MCF 10A (cell line): Measurements from ENCODE around the gene RELN. TPM values are rescaled to one million over a fixed set of nuclear protein-coding genes. Genes with fewer than 3 reads are reported as not detected.

Experiments used
- BruUV-seq: library from RNA; stranded (reverse); fragments of 400-500 nt; replicated peaks from 2 replicates; lab custom pipeline; 2021; lab: Mats Ljungman, UMichigan
- CTCF ChIA-PET: fragments of 300-600 bp; sonication (Branson Sonifier 250); formaldehyde crosslinking; extraction: SDS; loops from one replicate; lab custom pipeline; 2021; ENCODE audit warnings: antibody characterized with exemption, inconsistent platforms; lab: Yijun Ruan, JAX
- POLR2A ChIA-PET: fragments of 300-600, 350-650 bp; sonication (Branson Sonifier 250); formaldehyde crosslinking; extraction: SDS; loops from one replicate; lab custom pipeline; 2020; ENCODE audit warnings: antibody characterized with exemption, inconsistent platforms; lab: Yijun Ruan, JAX
- DNase-seq: peaks from one replicate; pipeline ENCODE4 v3.0.0-alpha.2; 2018; ENCODE audit not compliant: unreplicated experiment
- H3K27ac Mint-ChIP-seq: one replicate; pipeline ENCODE4 v1.8.0; 2022; ENCODE audit warnings: mild to moderate bottlenecking, low read depth, mixed read lengths; ENCODE audit not compliant: unreplicated experiment
- H3K27me3 Mint-ChIP-seq: one replicate; pipeline ENCODE4 v1.8.0; 2022; ENCODE audit warnings: mixed read lengths; ENCODE audit not compliant: insufficient read depth, unreplicated experiment
- H3K36me3 Mint-ChIP-seq: one replicate; pipeline ENCODE4 v1.8.0; 2022; ENCODE audit warnings: mild to moderate bottlenecking, moderate library complexity, mixed read lengths; ENCODE audit not compliant: insufficient read depth, unreplicated experiment
- H3K4me1 Mint-ChIP-seq: one replicate; pipeline ENCODE4 v1.8.0; 2022; ENCODE audit warnings: mixed read lengths; ENCODE audit not compliant: insufficient read depth, unreplicated experiment
- H3K4me3 Mint-ChIP-seq: one replicate; pipeline ENCODE4 v1.8.0; 2022; ENCODE audit warnings: mild to moderate bottlenecking, moderate library complexity, mixed read lengths; ENCODE audit not compliant: unreplicated experiment
- H3K9me3 Mint-ChIP-seq: one replicate; pipeline ENCODE4 v1.8.0; 2022; ENCODE audit warnings: mixed read lengths; ENCODE audit not compliant: unreplicated experiment
- CTCF ChIP-seq: fragments of 200-600 bp; IDR thresholded peaks from one replicate; pipeline ENCODE4 v1.8.0; 2022; ENCODE audit warnings: antibody characterized with exemption, mild to moderate bottlenecking; ENCODE audit not compliant: unreplicated experiment
- intact Hi-C: fragments of 100-400 bp; cut with micrococcal nuclease; formaldehyde crosslinking; loops from 2 replicates; pipeline ENCODE4 v1.14.1; 2022
- total RNA-seq: library from RNA; stranded (reverse); gene quantifications from 2 replicates; pipeline ENCODE4 v1.2.3, GENCODE V29; 2022

RELN gene
- total RNA-seq, 1 experiment from 2014 or later, result not detected

GRCh38 chr7:103940382-103941268 is 48.8 kb downstream of the RELN start:
- no peak for DNase-seq
- Mint-ChIP-seq H3K4me1 (no peaks in the 10 kb centered on the region), H3K27me3 (peaks cover 28% of the 10 kb centered on the region), H3K4me3 (no peak overlapping the region), H3K27ac (no peak overlapping the region), H3K9me3 (no peaks in the 10 kb centered on the region), H3K36me3 (peaks cover 6% of the 10 kb centered on the region)
- CTCF ChIA-PET, result no interaction called here
- TF ChIP-seq CTCF, result no peak
- BruUV-seq, result no TSS peak
- intact Hi-C loops, result no loop called here
- POLR2A ChIA-PET, result no interaction called here

GRCh38 chr7:103937680-103938079 is 51.8 kb downstream of the RELN start:
- BruUV-seq, result no TSS peak
- CTCF ChIA-PET, result interaction anchor here (0.6 to 0.7 kb wide), 3 partner anchors 82 to 139 kb away, joined by 3 read pairs; no protein-coding TSS in a partner anchor

GRCh38 chr7:103936558-103936957 is 52.9 kb downstream of the RELN start:
- CTCF ChIA-PET, result no interaction called here
- H3K36me3 Mint-ChIP-seq, result peaks cover 6% of the 10 kb centered on the region
- no peaks in the 10 kb centered on the region for H3K9me3 Mint-ChIP-seq
- no peaks in the 10 kb centered on the region for H3K4me1 Mint-ChIP-seq
- POLR2A ChIA-PET, result no interaction called here
- no peak overlapping the region for H3K4me3 Mint-ChIP-seq
- DNase-seq, result no peak
- BruUV-seq, result no TSS peak
- H3K27me3 Mint-ChIP-seq, result peaks cover 61% of the 10 kb centered on the region
- H3K27ac Mint-ChIP-seq, result no peak overlapping the region
- TF ChIP-seq CTCF, result no peak
- intact Hi-C loops, result no loop called here

More at GRCh38 chr7:103937680-103938079, 51.8 kb downstream of the RELN start:
- DNase-seq, result no peak
- POLR2A ChIA-PET, result no interaction called here
- intact Hi-C loops, result no loop called here
- H3K27ac Mint-ChIP-seq, result no peak overlapping the region
- no peaks in the 10 kb centered on the region for H3K9me3 Mint-ChIP-seq
- TF ChIP-seq CTCF, result no peak
- no peak overlapping the region for H3K4me3 Mint-ChIP-seq
- H3K4me1 Mint-ChIP-seq, result no peaks in the 10 kb centered on the region
- H3K27me3 Mint-ChIP-seq, result peaks cover 50% of the 10 kb centered on the region
- H3K36me3 Mint-ChIP-seq, result peaks cover 6% of the 10 kb centered on the region

- DNase-seq, result no peak
- intact Hi-C loops, result no loop called here
- Mint-ChIP-seq H3K4me1 (no peaks in the 10 kb centered on the region), H3K9me3 (no peaks in the 10 kb centered on the region), H3K27me3 (peaks cover 58% of the 10 kb centered on the region), H3K36me3 (peaks cover 6% of the 10 kb centered on the region), H3K4me3 (no peak overlapping the region), H3K27ac (no peak overlapping the region)
- ChIA-PET CTCF (interaction anchor here (0.7 kb wide), 1 partner anchor 450 kb away, joined by 3 read pairs; no protein-coding TSS in a partner anchor), POLR2A (no interaction called here)
- no TSS peak for BruUV-seq
- TF ChIP-seq CTCF, result no peak
Measured at GRCh38 chr7:103934508-103934907, 55.0 kb downstream of the RELN start.
